PC-9 (cell line): ENCODE measurements around the gene LARGE1. TPM values are rescaled to one million over a fixed set of nuclear protein-coding genes. Genes with fewer than 3 reads are reported as not detected.

Source experiments
- BruUV-seq: library from RNA; stranded (reverse); fragments of 400-500 nt; replicated peaks from 2 replicates; lab custom pipeline; 2021; lab: Mats Ljungman, UMichigan
- CTCF ChIA-PET: fragments of 300-600 bp; sonication (Branson Sonifier 250); formaldehyde crosslinking; loops from one replicate; lab custom pipeline; 2022; ENCODE audit warnings: antibody characterized with exemption; lab: Charles Lee
- POLR2A ChIA-PET: fragments of 300-600 bp; sonication (Branson Sonifier 250); formaldehyde crosslinking; loops from one replicate; lab custom pipeline; 2022; ENCODE audit warnings: antibody characterized with exemption; ENCODE audit not compliant: unreplicated experiment; lab: Charles Lee
- DNase-seq, 2 experiments: peaks; one replicate each; pipeline versions ENCODE4 v3.0.0 to v3.0.0-alpha.2; 2015 to 2022; ENCODE audit warnings: mixed read lengths in 1 of 2
- H2AFZ ChIP-seq: fragments of 200-600 bp; sonication (generic); 2 replicates; pipeline ENCODE4 v1.8.1; 2017; ENCODE audit warnings: antibody characterized with exemption
- H3F3A ChIP-seq: fragments of 200-600 bp; sonication (generic); 2 replicates; pipeline ENCODE4 v1.8.1; 2017; ENCODE audit warnings: antibody characterized with exemption, mild to moderate bottlenecking, low read depth; ENCODE audit not compliant: insufficient read depth
- H3K27ac ChIP-seq: fragments of 200-600 bp; sonication (generic); 2 replicates; pipeline ENCODE4 v1.6.1; 2016; ENCODE audit warnings: mixed run types
- H3K27me3 ChIP-seq: fragments of 200-600 bp; sonication (generic); 2 replicates; pipeline ENCODE4 v1.6.1; 2016; ENCODE audit warnings: low read depth, mixed run types; ENCODE audit not compliant: insufficient read depth
- H3K36me3 ChIP-seq: fragments of 200-600 bp; sonication (generic); 2 replicates; pipeline ENCODE4 v1.6.1; 2016; ENCODE audit warnings: low read depth, mixed run types
- H3K4me1 ChIP-seq: fragments of 200-600 bp; sonication (generic); replicated peaks from 2 replicates; pipeline ENCODE4 v1.6.1; 2016; ENCODE audit warnings: mixed run types; ENCODE audit not compliant: insufficient read depth
- H3K4me2 ChIP-seq: fragments of 200-600 bp; sonication (generic); 2 replicates; pipeline ENCODE4 v1.6.1; 2017; ENCODE audit warnings: mixed run types
- H3K4me3 ChIP-seq: fragments of 200-600 bp; sonication (generic); 2 replicates; pipeline ENCODE4 v1.6.1; 2016; ENCODE audit warnings: mixed run types
- H3K79me2 ChIP-seq: fragments of 200-600 bp; sonication (generic); 2 replicates; pipeline ENCODE4 v1.6.1; 2017; ENCODE audit warnings: low read depth, mixed run types
- H3K9me2 ChIP-seq: fragments of 200-600 bp; sonication (generic); 2 replicates; pipeline ENCODE4 v1.8.1; 2017; ENCODE audit warnings: mild to moderate bottlenecking; ENCODE audit not compliant: insufficient read depth
- H3K9me3 ChIP-seq: fragments of 200-600 bp; sonication (generic); 2 replicates; pipeline ENCODE4 v1.8.1; 2016; ENCODE audit warnings: low read depth; ENCODE audit not compliant: insufficient read depth
- H4K20me1 ChIP-seq: fragments of 200-600 bp; sonication (generic); 2 replicates; pipeline ENCODE4 v1.8.1; 2017; ENCODE audit not compliant: insufficient read depth
- CTCF ChIP-seq: fragments of 200-600 bp; sonication (generic); conservative IDR thresholded peaks from 2 replicates; pipeline ENCODE4 v1.6.1; 2017; ENCODE audit warnings: mixed run types, antibody characterized with exemption, mild to moderate bottlenecking, moderate library complexity
- EZH2 ChIP-seq: fragments of 200-600 bp; sonication (generic); IDR thresholded peaks from 2 replicates; pipeline ENCODE4 v1.8.0; 2017; ENCODE audit warnings: antibody characterized with exemption, low read depth
- intact Hi-C: fragments of 100-400 bp; cut with micrococcal nuclease; formaldehyde crosslinking; loops from one replicate; pipeline ENCODE4 v1.10.0; 2022; ENCODE audit not compliant: unreplicated experiment
- total RNA-seq: library from RNA; stranded (reverse); gene quantifications from 2 replicates; pipeline ENCODE4 v1.2.3, GENCODE V29; 2021

Gene LARGE1
- total RNA-seq, 1 experiment from 2014 or later, result 12.5 TPM

DNA sequence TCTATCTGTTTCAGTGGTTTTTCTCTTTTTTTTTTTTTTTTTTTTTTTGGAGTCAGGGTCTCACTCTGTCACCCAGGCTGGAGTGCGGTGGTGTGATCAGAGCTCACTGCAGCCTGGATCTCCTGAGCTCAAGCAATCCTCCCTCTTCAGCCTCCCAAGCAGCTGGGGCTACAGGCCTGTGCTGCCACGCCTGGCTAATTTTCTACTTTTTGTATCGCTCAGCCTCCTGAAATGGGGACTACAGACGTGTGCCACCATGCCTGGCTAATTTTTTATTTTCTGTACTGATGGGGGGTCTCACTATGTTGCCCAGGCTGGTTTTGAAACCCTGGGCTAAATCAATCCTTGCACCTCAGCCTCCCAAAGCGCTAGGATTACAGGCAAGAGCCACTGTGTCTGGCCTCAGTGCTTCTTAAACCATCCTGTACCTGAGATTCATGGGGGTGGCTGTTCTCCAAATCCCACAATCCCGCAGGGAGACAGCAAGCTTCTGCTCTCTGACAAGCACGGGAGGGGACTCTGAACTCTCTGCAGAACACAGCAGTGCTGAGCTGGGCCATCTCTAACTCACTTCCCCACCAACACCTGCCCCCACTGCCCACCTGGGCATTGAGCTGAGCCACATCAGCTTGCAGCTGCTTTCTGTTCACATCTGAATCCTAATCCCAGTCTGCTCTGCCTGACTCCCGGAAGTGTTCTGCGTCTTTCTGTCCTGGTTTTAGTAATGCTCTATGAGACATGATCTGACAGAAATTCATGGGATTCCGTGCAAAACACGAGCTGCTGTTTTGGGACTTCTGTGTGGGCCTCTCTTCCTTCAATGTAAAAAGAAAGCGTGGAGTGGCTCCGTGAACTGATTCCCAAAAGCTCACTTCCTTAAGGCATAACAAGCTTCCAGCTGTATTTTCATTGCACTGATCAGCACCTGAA is 400.0 kb downstream of the LARGE1 start:
- Histone ChIP-seq H3K9me3 (no peaks in the 10 kb centered on the region), H3K4me3 (no peak overlapping the region), H2AFZ (no peak overlapping the region), H3K27ac (no peak overlapping the region), H3K36me3 (no peaks in the 10 kb centered on the region), H3K4me2 (no peak overlapping the region), H3K9me2 (no peaks in the 10 kb centered on the region), H3K27me3 (no peaks in the 10 kb centered on the region), H3K4me1 (no peaks in the 10 kb centered on the region), H3F3A (no peaks in the 10 kb centered on the region), H3K79me2 (no peaks in the 10 kb centered on the region), H4K20me1 (no peaks in the 10 kb centered on the region)
- no peak for DNase-seq
- intact Hi-C loops, result loop anchor here (1.0 to 5.0 kb wide), 3 partner anchors 59 to 591 kb away; partner anchors contain the start of gene LARGE1
- TF ChIP-seq CTCF, result no peak
- TF ChIP-seq EZH2, result no peak
- POLR2A ChIA-PET, result no interaction called here
- CTCF ChIA-PET, result interaction anchor here (0.6 to 1.1 kb wide), 3 partner anchors 42 to 449 kb away, joined by 4 to 14 read pairs (median 12); no protein-coding TSS in a partner anchor
- no TSS peak for BruUV-seq

DNA sequence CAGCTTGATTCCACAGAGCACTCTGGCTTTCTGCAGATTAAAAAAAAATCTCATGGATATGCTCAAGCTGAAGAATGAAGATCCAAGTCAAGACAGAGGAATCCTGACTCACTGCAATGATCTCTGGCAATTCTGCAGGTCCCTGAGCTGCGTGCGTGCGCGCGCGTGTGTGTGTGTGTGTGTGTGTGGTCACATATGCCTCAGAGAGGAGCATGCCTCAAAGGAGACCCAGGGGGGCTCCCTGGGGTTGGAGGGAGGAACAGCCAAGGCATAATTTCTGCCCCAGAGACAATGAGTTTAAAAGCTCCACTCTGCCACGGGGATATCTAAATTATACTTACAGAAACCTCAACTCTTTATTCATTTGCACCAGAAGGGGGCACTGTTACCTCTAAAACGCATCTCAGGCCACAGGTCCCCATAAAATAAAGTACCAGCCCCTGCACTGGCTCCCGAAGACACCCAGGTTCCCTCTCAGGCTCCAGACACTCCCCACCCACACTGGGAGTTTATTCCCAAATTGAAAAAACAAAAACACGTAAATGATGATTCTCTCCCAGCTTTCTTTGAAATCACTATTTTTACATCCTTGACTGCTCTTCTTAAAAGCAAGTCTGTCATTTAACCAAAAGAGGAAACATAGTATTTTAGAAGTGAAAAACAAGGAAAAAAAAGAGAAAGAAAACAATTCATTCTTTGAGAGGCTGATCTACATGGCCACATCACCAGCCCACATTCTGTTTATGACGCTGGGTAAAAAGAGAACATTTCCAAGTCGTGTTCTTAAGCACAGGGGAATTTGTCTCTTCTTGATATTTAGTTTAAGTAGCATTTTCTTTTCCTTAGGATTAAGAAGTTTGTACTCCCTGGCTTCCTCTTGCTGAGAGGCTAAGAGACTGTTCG is 401.0 kb downstream of the LARGE1 start:
- Histone ChIP-seq H3K4me1 (no peaks in the 10 kb centered on the region), H3F3A (no peaks in the 10 kb centered on the region), H3K27ac (no peak overlapping the region), H3K4me3 (no peak overlapping the region), H3K9me3 (no peaks in the 10 kb centered on the region), H3K27me3 (no peaks in the 10 kb centered on the region), H3K9me2 (no peaks in the 10 kb centered on the region), H3K36me3 (no peaks in the 10 kb centered on the region), H3K79me2 (no peaks in the 10 kb centered on the region), H3K4me2 (no peak overlapping the region), H4K20me1 (no peaks in the 10 kb centered on the region), H2AFZ (no peak overlapping the region)
- DNase-seq, result peak; percentile 9 to 38
- intact Hi-C loops, result loop anchor here (1.0 to 5.0 kb wide), 3 partner anchors 60 to 591 kb away; partner anchors contain the start of gene LARGE1
- TF ChIP-seq CTCF (peak; percentile 78), EZH2 (no peak)
- no TSS peak for BruUV-seq
- ChIA-PET POLR2A (no interaction called here), CTCF (interaction anchor here (0.6 to 1.1 kb wide), 5 partner anchors 42 to 1714 kb away, joined by 3 to 14 read pairs (median 4); no protein-coding TSS in a partner anchor)

GRCh38 chr22:33518405-33518804 is 401.9 kb downstream of the LARGE1 start:
- Histone ChIP-seq H3K79me2 (no peaks in the 10 kb centered on the region), H3K4me3 (no peak overlapping the region), H3F3A (no peaks in the 10 kb centered on the region), H3K27ac (no peak overlapping the region), H2AFZ (no peak overlapping the region), H4K20me1 (no peaks in the 10 kb centered on the region), H3K27me3 (no peaks in the 10 kb centered on the region), H3K36me3 (no peaks in the 10 kb centered on the region), H3K4me1 (no peaks in the 10 kb centered on the region), H3K9me3 (no peaks in the 10 kb centered on the region), H3K9me2 (no peaks in the 10 kb centered on the region), H3K4me2 (no peak overlapping the region)
- DNase-seq, result no peak
- POLR2A ChIA-PET, result no interaction called here
- CTCF ChIA-PET, result no interaction called here
- TF ChIP-seq EZH2 (no peak), CTCF (no peak)
- BruUV-seq, result no TSS peak
- intact Hi-C loops, result loop anchor here (2.0 to 5.0 kb wide), 2 partner anchors 404 to 592 kb away; partner anchors contain the start of gene LARGE1
